ENCODE measurements around the gene MFN1.

MFN1 gene

DNA sequence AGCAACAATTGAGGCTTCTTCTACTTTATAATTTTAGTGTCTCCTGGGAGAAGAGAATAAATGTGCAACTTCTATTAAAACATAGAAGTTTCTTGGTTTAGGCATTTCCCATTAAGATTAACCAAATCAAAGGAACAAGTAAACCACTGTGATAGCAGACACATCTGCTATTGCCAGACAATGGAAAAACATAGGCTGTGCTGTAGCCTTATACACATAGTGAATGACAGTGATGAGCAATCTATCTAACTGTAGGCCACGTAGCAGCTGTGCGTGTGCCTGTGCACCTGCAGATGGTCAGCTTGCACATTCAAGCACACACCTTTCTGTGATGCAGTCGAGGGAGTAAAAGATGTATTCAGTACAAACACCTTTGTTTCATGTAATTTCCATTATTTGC is 71.1 kb downstream of the MFN1 start:
- Histone ChIP-seq H3K4me1 (ENCODE audit: control insufficient read depth, insufficient read depth, low read length) (no peaks in the 10 kb centered on the region), H3K36me3 (ENCODE audit: control insufficient read depth in 2 of 2, insufficient read depth in 1 of 2, low read length in 2 of 2) (peaks cover 0 to 34% of the 10 kb centered on the region in 2 experiments; a peak in 2 of 3 replicates), H3K4me3 (ENCODE audit: low read depth, low read length) (no peak overlapping the region), H3K27ac (ENCODE audit: extremely low read depth, low read depth, low read length) (no peak overlapping the region), H3K9me3 (ENCODE audit: control insufficient read depth, insufficient read depth, low read depth, low read length) (no peaks in the 10 kb centered on the region)
- TF ChIP-seq SCRT1 (tag by site-specific recombination; IDR thresholded peaks at IDR 0.05; ENCODE audit: borderline replicate concordance) (no peak), ZSCAN30 (tag by site-specific recombination; IDR thresholded peaks at IDR 0.05) (no peak), ZBTB20 (tag by site-specific recombination; IDR thresholded peaks at IDR 0.05) (no peak), ZNF596 (tag by site-specific recombination; IDR thresholded peaks at IDR 0.05) (no peak), YY2 (tag by site-specific recombination; IDR thresholded peaks at IDR 0.05) (no peak), IKZF3 (tag by site-specific recombination; IDR thresholded peaks at IDR 0.05) (no peak), ZNF274 (IDR thresholded peaks at IDR 0.05; ENCODE audit: low read length) (no peak), ZNF274 (tag by site-specific recombination; IDR thresholded peaks at IDR 0.05; ENCODE audit: borderline replicate concordance) (no peak), ZNF529 (tag by site-specific recombination; IDR thresholded peaks at IDR 0.05; ENCODE audit: insufficient replicate concordance) (no peak), ZIC2 (tag by site-specific recombination; IDR thresholded peaks at IDR 0.05) (no peak), ZNF416 (tag by site-specific recombination; IDR thresholded peaks at IDR 0.05) (no peak), ZNF391 (tag by site-specific recombination; IDR thresholded peaks at IDR 0.05; ENCODE audit: borderline replicate concordance, low read depth) (no peak), KLF1 (tag by site-specific recombination; IDR thresholded peaks at IDR 0.05) (no peak), ZSCAN16 (tag by site-specific recombination; IDR thresholded peaks at IDR 0.05) (no peak), HOXD13 (CRISPR knock-in tag; IDR thresholded peaks at IDR 0.05; ENCODE audit: borderline replicate concordance) (no peak)
- TF ChIP-seq, protein P1, sequence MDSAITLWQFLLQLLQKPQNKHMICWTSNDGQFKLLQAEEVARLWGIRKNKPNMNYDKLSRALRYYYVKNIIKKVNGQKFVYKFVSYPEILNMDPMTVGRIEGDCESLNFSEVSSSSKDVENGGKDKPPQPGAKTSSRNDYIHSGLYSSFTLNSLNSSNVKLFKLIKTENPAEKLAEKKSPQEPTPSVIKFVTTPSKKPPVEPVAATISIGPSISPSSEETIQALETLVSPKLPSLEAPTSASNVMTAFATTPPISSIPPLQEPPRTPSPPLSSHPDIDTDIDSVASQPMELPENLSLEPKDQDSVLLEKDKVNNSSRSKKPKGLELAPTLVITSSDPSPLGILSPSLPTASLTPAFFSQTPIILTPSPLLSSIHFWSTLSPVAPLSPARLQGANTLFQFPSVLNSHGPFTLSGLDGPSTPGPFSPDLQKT (IDR thresholded peaks at IDR 0.05; ENCODE audit: borderline replicate concordance, low read depth, low read length), result no peak
- TF ChIP-seq, protein P2, sequence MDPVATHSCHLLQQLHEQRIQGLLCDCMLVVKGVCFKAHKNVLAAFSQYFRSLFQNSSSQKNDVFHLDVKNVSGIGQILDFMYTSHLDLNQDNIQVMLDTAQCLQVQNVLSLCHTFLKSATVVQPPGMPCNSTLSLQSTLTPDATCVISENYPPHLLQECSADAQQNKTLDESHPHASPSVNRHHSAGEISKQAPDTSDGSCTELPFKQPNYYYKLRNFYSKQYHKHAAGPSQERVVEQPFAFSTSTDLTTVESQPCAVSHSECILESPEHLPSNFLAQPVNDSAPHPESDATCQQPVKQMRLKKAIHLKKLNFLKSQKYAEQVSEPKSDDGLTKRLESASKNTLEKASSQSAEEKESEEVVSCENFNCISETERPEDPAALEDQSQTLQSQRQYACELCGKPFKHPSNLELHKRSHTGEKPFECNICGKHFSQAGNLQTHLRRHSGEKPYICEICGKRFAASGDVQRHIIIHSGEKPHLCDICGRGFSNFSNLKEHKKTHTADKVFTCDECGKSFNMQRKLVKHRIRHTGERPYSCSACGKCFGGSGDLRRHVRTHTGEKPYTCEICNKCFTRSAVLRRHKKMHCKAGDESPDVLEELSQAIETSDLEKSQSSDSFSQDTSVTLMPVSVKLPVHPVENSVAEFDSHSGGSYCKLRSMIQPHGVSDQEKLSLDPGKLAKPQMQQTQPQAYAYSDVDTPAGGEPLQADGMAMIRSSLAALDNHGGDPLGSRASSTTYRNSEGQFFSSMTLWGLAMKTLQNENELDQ (tag by site-specific recombination; IDR thresholded peaks at IDR 0.05; ENCODE audit: low read depth), result no peak
- TF ChIP-seq, protein P3, sequence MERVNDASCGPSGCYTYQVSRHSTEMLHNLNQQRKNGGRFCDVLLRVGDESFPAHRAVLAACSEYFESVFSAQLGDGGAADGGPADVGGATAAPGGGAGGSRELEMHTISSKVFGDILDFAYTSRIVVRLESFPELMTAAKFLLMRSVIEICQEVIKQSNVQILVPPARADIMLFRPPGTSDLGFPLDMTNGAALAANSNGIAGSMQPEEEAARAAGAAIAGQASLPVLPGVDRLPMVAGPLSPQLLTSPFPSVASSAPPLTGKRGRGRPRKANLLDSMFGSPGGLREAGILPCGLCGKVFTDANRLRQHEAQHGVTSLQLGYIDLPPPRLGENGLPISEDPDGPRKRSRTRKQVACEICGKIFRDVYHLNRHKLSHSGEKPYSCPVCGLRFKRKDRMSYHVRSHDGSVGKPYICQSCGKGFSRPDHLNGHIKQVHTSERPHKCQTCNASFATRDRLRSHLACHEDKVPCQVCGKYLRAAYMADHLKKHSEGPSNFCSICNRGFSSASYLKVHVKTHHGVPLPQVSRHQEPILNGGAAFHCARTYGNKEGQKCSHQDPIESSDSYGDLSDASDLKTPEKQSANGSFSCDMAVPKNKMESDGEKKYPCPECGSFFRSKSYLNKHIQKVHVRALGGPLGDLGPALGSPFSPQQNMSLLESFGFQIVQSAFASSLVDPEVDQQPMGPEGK (tag by site-specific recombination; IDR thresholded peaks at IDR 0.05), result no peak
- TF ChIP-seq, protein P4, sequence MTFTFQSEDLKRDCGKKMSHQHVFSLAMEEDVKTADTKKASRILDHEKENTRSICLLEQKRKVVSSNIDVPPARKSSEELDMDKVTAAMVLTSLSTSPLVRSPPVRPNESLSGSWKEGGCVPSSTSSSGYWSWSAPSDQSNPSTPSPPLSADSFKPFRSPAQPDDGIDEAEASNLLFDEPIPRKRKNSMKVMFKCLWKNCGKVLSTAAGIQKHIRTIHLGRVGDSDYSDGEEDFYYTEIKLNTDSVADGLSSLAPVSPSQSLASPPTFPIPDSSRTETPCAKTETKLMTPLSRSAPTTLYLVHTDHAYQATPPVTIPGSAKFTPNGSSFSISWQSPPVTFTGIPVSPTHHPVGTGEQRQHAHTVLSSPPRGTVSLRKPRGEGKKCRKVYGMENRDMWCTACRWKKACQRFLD (tag by site-specific recombination; IDR thresholded peaks at IDR 0.05), result no peak
- TF ChIP-seq, protein P5, sequence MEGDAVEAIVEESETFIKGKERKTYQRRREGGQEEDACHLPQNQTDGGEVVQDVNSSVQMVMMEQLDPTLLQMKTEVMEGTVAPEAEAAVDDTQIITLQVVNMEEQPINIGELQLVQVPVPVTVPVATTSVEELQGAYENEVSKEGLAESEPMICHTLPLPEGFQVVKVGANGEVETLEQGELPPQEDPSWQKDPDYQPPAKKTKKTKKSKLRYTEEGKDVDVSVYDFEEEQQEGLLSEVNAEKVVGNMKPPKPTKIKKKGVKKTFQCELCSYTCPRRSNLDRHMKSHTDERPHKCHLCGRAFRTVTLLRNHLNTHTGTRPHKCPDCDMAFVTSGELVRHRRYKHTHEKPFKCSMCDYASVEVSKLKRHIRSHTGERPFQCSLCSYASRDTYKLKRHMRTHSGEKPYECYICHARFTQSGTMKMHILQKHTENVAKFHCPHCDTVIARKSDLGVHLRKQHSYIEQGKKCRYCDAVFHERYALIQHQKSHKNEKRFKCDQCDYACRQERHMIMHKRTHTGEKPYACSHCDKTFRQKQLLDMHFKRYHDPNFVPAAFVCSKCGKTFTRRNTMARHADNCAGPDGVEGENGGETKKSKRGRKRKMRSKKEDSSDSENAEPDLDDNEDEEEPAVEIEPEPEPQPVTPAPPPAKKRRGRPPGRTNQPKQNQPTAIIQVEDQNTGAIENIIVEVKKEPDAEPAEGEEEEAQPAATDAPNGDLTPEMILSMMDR (tag by site-specific recombination; IDR thresholded peaks at IDR 0.05), result no peak
- ChIA-PET POLR2A (no interaction called here), CTCF (interaction anchor here (0.8 kb wide), 1 partner anchor 18 kb away, joined by 4 read pairs; no protein-coding TSS in a partner anchor)
